ENCODE results near the gene MLH1. TPM values are rescaled to one million over a fixed set of nuclear protein-coding genes. Genes with fewer than 3 reads are reported as not detected.
A peak's percentile ranks its signal among the peaks of the same experiment; 100 is the strongest.
"Not testable (repeated sequence)": the region's sequence is repeated elsewhere in the genome, so short reads cannot be mapped to it uniquely, and the experiment has no call there.

Gene MLH1
- total RNA-seq, 1 experiment from 2014 or later, result 65.0 TPM

DNA sequence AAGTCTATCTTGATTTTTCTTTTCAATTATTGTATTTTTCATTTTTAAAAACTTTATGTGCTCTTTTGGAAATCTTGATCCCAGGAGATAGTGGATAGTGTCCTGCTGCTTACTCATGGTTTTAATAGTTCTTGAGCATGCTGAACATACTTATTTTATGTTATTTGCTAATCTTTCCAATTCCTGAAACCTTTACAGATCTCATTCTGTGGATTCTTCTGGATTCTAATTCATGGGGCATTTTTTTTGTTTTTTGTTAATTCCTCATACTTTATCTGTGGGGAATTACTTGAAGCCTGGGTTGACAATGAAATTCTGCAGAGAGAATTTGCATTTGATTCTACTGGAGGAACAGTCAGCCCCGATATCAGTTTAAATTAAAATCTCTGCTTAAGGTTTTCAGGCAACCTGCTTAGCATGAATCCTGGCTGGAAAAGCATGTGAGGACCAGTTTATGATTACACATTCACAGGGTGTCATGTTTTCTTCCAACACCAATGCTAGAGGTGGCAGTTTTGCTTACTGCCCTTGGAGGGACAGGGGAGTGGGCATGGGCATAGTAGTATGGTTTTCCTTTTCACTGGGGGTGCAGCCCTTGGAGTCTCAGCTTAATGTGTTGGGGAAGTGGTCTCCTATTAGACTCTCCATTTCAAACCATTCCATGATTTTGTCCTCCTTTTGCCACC, 46.0 kb downstream of the MLH1 start:
- no TSS peak for BruUV-seq (replicated peaks)
- Mint-ChIP-seq H3K4me1 (ENCODE audit: insufficient read depth, unreplicated experiment) (no peaks in the 10 kb centered on the region), H3K27ac (ENCODE audit: low read depth, unreplicated experiment) (no peak overlapping the region), H3K9me3 (ENCODE audit: unreplicated experiment) (no peaks in the 10 kb centered on the region), H3K27me3 (ENCODE audit: insufficient read depth, unreplicated experiment) (no peaks in the 10 kb centered on the region), H3K4me3 (ENCODE audit: unreplicated experiment) (no peak overlapping the region), H3K36me3 (ENCODE audit: insufficient read depth, unreplicated experiment) (peaks cover 62% of the 10 kb centered on the region)
- ChIA-PET CTCF (interaction anchor here (0.7 to 0.8 kb wide), 2 partner anchors 15 to 29 kb away, joined by 3 to 4 read pairs; no protein-coding TSS in a partner anchor), POLR2A (interaction anchor here (0.9 kb wide), 1 partner anchor 12 kb away, joined by 3 read pairs; no protein-coding TSS in a partner anchor)
- TF ChIP-seq, protein P1, sequence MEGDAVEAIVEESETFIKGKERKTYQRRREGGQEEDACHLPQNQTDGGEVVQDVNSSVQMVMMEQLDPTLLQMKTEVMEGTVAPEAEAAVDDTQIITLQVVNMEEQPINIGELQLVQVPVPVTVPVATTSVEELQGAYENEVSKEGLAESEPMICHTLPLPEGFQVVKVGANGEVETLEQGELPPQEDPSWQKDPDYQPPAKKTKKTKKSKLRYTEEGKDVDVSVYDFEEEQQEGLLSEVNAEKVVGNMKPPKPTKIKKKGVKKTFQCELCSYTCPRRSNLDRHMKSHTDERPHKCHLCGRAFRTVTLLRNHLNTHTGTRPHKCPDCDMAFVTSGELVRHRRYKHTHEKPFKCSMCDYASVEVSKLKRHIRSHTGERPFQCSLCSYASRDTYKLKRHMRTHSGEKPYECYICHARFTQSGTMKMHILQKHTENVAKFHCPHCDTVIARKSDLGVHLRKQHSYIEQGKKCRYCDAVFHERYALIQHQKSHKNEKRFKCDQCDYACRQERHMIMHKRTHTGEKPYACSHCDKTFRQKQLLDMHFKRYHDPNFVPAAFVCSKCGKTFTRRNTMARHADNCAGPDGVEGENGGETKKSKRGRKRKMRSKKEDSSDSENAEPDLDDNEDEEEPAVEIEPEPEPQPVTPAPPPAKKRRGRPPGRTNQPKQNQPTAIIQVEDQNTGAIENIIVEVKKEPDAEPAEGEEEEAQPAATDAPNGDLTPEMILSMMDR (IDR thresholded peaks at IDR 0.05; ENCODE audit: unreplicated experiment), result no peak
- intact Hi-C loops (cut with micrococcal nuclease), result no loop called here
- no peak for DNase-seq (ENCODE audit: unreplicated experiment)

DNA sequence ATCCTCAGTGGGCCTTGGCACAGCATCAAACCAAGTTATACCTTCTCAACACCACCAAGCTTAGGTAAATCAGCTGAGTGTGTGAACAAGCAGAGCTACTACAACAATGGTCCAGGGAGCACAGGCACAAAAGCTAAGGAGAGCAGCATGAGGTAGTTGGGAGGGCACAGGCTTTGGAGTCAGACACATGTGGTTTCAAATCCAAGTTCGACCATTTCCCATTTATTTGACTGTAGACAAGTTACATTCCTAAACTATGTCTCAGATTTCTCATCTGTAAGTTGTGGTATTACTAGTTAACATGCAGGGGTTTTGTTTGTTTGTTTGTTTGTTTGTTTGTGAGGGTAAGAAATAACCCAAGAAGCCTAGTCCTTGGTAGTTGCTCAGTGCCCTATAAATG, 46.9 kb downstream of the MLH1 start:
- CTCF ChIA-PET, result interaction anchor here (0.7 kb wide), 2 partner anchors 30 to 52 kb away, joined by 3 to 4 read pairs; no protein-coding TSS in a partner anchor
- no TSS peak for BruUV-seq (replicated peaks)
- Mint-ChIP-seq H3K27ac (ENCODE audit: low read depth, unreplicated experiment) (no peak overlapping the region), H3K27me3 (ENCODE audit: insufficient read depth, unreplicated experiment) (no peaks in the 10 kb centered on the region), H3K36me3 (ENCODE audit: insufficient read depth, unreplicated experiment) (peaks cover 54% of the 10 kb centered on the region), H3K4me3 (ENCODE audit: unreplicated experiment) (no peak overlapping the region), H3K4me1 (ENCODE audit: insufficient read depth, unreplicated experiment) (no peaks in the 10 kb centered on the region), H3K9me3 (ENCODE audit: unreplicated experiment) (no peaks in the 10 kb centered on the region)
- POLR2A ChIA-PET, result interaction anchor here (0.9 to 2.2 kb wide), 4 partner anchors 11 to 47 kb away, joined by 3 to 5 read pairs (median 3); partner anchors contain the start of genes EPM2AIP1 and MLH1
- TF ChIP-seq, protein P1 (IDR thresholded peaks at IDR 0.05; ENCODE audit: unreplicated experiment), result no peak
- intact Hi-C loops (cut with micrococcal nuclease), result no loop called here
- no peak for DNase-seq (ENCODE audit: unreplicated experiment)

GRCh38 chr3:37041546-37042195, 48.4 kb downstream of the MLH1 start:
- no TSS peak for BruUV-seq (replicated peaks)
- H3K4me1 Mint-ChIP-seq (ENCODE audit: insufficient read depth, unreplicated experiment), result no peaks in the 10 kb centered on the region
- H3K9me3 Mint-ChIP-seq (ENCODE audit: unreplicated experiment), result no peaks in the 10 kb centered on the region
- intact Hi-C loops (cut with micrococcal nuclease), result no loop called here
- ChIA-PET POLR2A (interaction anchor here (0.6 to 2.2 kb wide), 4 partner anchors 11 to 48 kb away, joined by 3 to 5 read pairs (median 4); partner anchors contain the start of genes EPM2AIP1 and MLH1), CTCF (no interaction called here)
- peak; percentile 11 for DNase-seq (ENCODE audit: unreplicated experiment)
- H3K36me3 Mint-ChIP-seq (ENCODE audit: insufficient read depth, unreplicated experiment), result peaks cover 49% of the 10 kb centered on the region
- TF ChIP-seq, protein P1 (IDR thresholded peaks at IDR 0.05; ENCODE audit: unreplicated experiment), result no peak
- no peak overlapping the region for H3K4me3 Mint-ChIP-seq (ENCODE audit: unreplicated experiment)
- H3K27me3 Mint-ChIP-seq (ENCODE audit: insufficient read depth, unreplicated experiment), result no peaks in the 10 kb centered on the region
- H3K27ac Mint-ChIP-seq (ENCODE audit: low read depth, unreplicated experiment), result no peak overlapping the region

DNA sequence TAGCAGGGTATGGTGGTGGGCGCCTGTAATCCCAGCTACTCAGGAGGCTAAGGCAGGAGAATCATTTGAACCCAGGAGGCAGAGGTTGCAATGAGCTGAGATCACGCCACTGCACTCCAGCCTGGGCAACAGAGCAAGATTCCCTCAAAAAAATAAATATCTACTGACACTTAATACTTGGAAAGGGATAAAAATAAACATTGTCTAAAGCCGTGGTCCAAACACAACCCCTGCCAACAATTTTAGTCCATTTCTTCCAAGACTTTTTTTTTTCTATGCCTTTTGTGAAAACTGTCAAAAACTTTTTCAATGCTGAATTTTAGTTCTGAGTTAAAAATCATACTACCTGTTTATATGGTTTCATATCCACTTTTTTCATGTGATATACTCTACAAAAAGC, 49.4 kb downstream of the MLH1 start:
- POLR2A ChIA-PET; H3K9me3 Mint-ChIP-seq (ENCODE audit: unreplicated experiment); DNase-seq (ENCODE audit: unreplicated experiment); H3K27me3 Mint-ChIP-seq (ENCODE audit: insufficient read depth, unreplicated experiment); BruUV-seq (replicated peaks); H3K4me1 Mint-ChIP-seq (ENCODE audit: insufficient read depth, unreplicated experiment); H3K27ac Mint-ChIP-seq (ENCODE audit: low read depth, unreplicated experiment); intact Hi-C loops (cut with micrococcal nuclease); H3K4me3 Mint-ChIP-seq (ENCODE audit: unreplicated experiment); CTCF ChIA-PET: not testable (repeated sequence)
- peaks cover 52% of the 10 kb centered on the region for H3K36me3 Mint-ChIP-seq (ENCODE audit: insufficient read depth, unreplicated experiment)
